ENCODE results near the gene TEX29.

TEX29 gene

DNA sequence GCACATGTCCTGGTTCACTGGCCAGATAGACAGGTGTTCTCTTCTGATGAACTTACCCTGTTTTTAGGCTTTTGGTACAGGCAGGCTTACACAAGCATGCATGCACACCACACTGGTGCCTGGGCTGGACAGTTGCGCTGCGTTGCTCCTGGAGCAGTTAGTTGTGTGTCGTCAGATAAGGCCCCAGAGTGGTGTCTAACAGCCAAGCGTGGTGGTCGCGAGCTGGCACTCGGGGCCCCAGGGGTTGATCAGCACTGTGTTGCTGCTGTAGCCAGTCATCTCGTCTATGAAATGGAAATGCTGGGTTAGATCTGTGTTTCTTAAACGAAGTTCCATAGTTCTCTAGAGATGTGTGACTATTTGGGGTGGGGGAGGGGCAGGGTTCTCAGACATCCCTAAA is 24.6 kb upstream of the TEX29 start:
- H3K9me3 ChIP-seq (ENCODE audit: severe bottlenecking) = no peaks in the 10 kb centered on the region
- H3K27me3 ChIP-seq (ENCODE audit: insufficient read depth, low read depth, severe bottlenecking) = no peaks in the 10 kb centered on the region
- TF ChIP-seq CTCF (IDR thresholded peaks at IDR 0.05; ENCODE audit: low read depth, low read length) = no peak
- H3K36me3 ChIP-seq = peaks cover 37% of the 10 kb centered on the region
- H3K4me3 ChIP-seq (ENCODE audit: low read depth, low read length) = no peak overlapping the region
- no peak overlapping the region for H3K27ac ChIP-seq
- no peak for DNase-seq

DNA sequence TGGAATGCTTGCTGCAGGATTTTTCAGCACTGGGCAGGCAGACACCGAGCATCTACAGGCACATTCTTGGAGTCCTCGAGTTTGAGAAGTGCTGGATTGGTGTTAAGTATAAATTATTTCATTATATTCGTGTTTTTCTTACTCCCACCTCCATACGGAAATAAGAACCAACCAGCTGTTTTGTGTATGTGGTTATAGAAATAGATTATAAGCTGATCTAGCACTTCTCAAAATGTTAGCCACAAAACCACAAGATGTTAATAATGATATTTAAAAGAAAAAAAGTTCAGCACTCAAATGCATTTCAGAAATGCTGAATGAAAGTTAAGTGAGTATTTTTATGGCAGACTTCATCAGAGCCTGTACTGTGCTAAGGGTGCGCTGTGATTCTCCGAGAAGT is 24.0 kb upstream of the TEX29 start:
- H3K27ac ChIP-seq = no peak overlapping the region
- H3K9me3 ChIP-seq (ENCODE audit: severe bottlenecking) = no peaks in the 10 kb centered on the region
- no peaks in the 10 kb centered on the region for H3K27me3 ChIP-seq (ENCODE audit: insufficient read depth, low read depth, severe bottlenecking)
- no peak overlapping the region for H3K4me3 ChIP-seq (ENCODE audit: low read depth, low read length)
- peaks cover 36% of the 10 kb centered on the region for H3K36me3 ChIP-seq
- TF ChIP-seq CTCF (IDR thresholded peaks at IDR 0.05; ENCODE audit: low read depth, low read length) = no peak
- DNase-seq = no peak

- no peak overlapping the region for H3K27ac ChIP-seq
- H3K9me3 ChIP-seq (ENCODE audit: severe bottlenecking) = no peaks in the 10 kb centered on the region
- peaks cover 38% of the 10 kb centered on the region for H3K36me3 ChIP-seq
- H3K27me3 ChIP-seq (ENCODE audit: insufficient read depth, low read depth, severe bottlenecking) = no peaks in the 10 kb centered on the region
- no peak for DNase-seq
- no peak for TF ChIP-seq CTCF (IDR thresholded peaks at IDR 0.05; ENCODE audit: low read depth, low read length)
- no peak overlapping the region for H3K4me3 ChIP-seq (ENCODE audit: low read depth, low read length)
Observed at GRCh38 chr13:111298214-111298975, 22.0 kb upstream of the TEX29 start.

DNA sequence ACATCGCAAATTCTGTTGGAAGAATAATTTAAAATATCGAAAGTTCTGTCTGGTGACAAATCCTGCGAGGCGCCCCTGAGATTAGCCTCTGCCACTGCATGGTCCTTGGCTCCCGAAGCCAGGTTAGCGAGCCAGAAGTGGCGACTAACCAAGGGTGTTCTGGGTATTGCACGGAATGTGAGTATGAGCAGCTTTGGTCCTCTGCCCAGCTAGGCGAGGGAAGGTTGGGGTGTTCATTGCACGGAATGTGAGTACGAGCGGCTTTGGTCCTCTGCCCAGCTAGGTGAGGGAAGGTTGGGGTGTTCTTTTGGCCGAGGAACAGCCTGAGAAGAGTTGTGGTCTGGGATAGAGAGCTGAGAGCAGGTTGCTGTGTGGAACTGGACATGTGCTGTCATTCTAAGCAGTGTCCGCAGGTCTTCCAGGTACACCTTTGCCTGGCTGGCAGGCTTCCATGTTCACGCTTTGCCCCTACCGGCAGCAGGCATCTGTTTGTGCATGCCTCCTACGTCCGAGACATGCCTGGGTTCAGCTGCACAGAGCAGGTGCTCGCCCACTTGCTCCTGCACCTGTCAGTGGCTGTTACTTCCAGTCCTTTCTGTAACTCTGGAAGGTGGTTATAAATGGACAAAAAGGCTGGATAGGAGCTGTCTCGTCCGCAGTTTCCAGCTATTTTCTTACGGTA is 18.3 kb upstream of the TEX29 start:
- Histone ChIP-seq H3K4me3 (ENCODE audit: low read depth, low read length) (no peak overlapping the region), H3K27me3 (ENCODE audit: insufficient read depth, low read depth, severe bottlenecking) (no peaks in the 10 kb centered on the region), H3K9me3 (ENCODE audit: severe bottlenecking) (no peaks in the 10 kb centered on the region), H3K36me3 (peaks cover 56% of the 10 kb centered on the region), H3K27ac (no peak overlapping the region)
- TF ChIP-seq CTCF (IDR thresholded peaks at IDR 0.05; ENCODE audit: low read depth, low read length) = no peak
- no peak for DNase-seq

- Histone ChIP-seq H3K4me3 (ENCODE audit: low read depth, low read length) (no peak overlapping the region), H3K9me3 (ENCODE audit: severe bottlenecking) (peaks cover under 1% of the 10 kb centered on the region), H3K27ac (no peak overlapping the region), H3K36me3 (peaks cover 55% of the 10 kb centered on the region), H3K27me3 (ENCODE audit: insufficient read depth, low read depth, severe bottlenecking) (no peaks in the 10 kb centered on the region)
- no peak for DNase-seq
- TF ChIP-seq CTCF (IDR thresholded peaks at IDR 0.05; ENCODE audit: low read depth, low read length) = no peak
Observed at GRCh38 chr13:111303559-111303958, 16.9 kb upstream of the TEX29 start.
